Smooth muscle cell (in vitro differentiated cells): ENCODE measurements around the gene MRRF. TPM values are rescaled to one million over a fixed set of nuclear protein-coding genes. Genes with fewer than 3 reads are reported as not detected.
"Not testable (repeated sequence)": the region's sequence is repeated elsewhere in the genome, so short reads cannot be mapped to it uniquely, and the experiment has no call there.

Experiments
- DNase-seq: peaks from one replicate; lab custom pipeline; 2025; ENCODE audit not compliant: unreplicated experiment; lab: John Stamatoyannopoulos, UW
- H2AFZ ChIP-seq: fragments of 200-600 bp; sonication (generic); 2 replicates; pipeline ENCODE4 v1.6.0; 2016; ENCODE audit warnings: antibody characterized with exemption, low read depth, mild to moderate bottlenecking
- H3F3A ChIP-seq: fragments of 200-600 bp; sonication (generic); 2 replicates; pipeline ENCODE4 v1.6.0; 2017; ENCODE audit warnings: antibody characterized with exemption, low read depth
- H3K27ac ChIP-seq: fragments of 200-600 bp; sonication (generic); 2 replicates; pipeline ENCODE4 v1.5.1; 2016; ENCODE audit warnings: low read depth, mild to moderate bottlenecking
- H3K27me3 ChIP-seq: fragments of 200-600 bp; sonication (generic); 2 replicates; pipeline ENCODE4 v1.6.1; 2016; ENCODE audit warnings: low read depth, mild to moderate bottlenecking
- H3K36me3 ChIP-seq: fragments of 200-600 bp; sonication (generic); 2 replicates; pipeline ENCODE4 v1.5.1; 2016; ENCODE audit warnings: low read depth
- H3K4me1 ChIP-seq: fragments of 200-600 bp; sonication (generic); 2 replicates; pipeline ENCODE4 v1.5.1; 2016; ENCODE audit warnings: low read depth
- H3K4me2 ChIP-seq: fragments of 200-600 bp; sonication (generic); 2 replicates; pipeline ENCODE4 v1.6.0; 2016; ENCODE audit warnings: mild to moderate bottlenecking
- H3K4me3 ChIP-seq: fragments of 200-600 bp; sonication (generic); 2 replicates; pipeline ENCODE4 v1.5.1; 2016; ENCODE audit warnings: mild to moderate bottlenecking
- H3K79me2 ChIP-seq: fragments of 200-600 bp; sonication (generic); 2 replicates; pipeline ENCODE4 v1.6.0; 2016; ENCODE audit warnings: low read depth, mild to moderate bottlenecking
- H3K9ac ChIP-seq: fragments of 200-600 bp; sonication (generic); 2 replicates; pipeline ENCODE4 v1.6.0; 2016; ENCODE audit warnings: low read depth
- H3K9me3 ChIP-seq: fragments of 200-600 bp; sonication (generic); replicated peaks from 2 replicates; pipeline ENCODE4 v1.5.1; 2016; ENCODE audit warnings: low read depth
- H4K20me1 ChIP-seq: fragments of 200-600 bp; sonication (generic); 2 replicates; pipeline ENCODE4 v1.6.0; 2016; ENCODE audit warnings: low read depth
- CTCF ChIP-seq: fragments of 200-600 bp; sonication (generic); IDR thresholded peaks from 2 replicates; pipeline ENCODE4 v1.5.1; 2017; ENCODE audit warnings: borderline replicate concordance, mild to moderate bottlenecking, antibody characterized with exemption; ENCODE audit not compliant: insufficient read depth, poor library complexity, severe bottlenecking
- WGBS: methylation state at CpG from one replicate; pipeline ENCODE4 v1.1.7; 2016; ENCODE audit warnings: low lambda C conversion rate; 5-methylcytosine and 5-hydroxymethylcytosine counted together
- polyA plus RNA-seq: library from polyadenylated mRNA; unstranded; fragments of >200 nt; fragmentation: Nextera tagmentation; extraction: Ambion mirVana; gene quantifications from 2 replicates; pipeline ENCODE4 v1.2.1, GENCODE V29; 2016
- total RNA-seq: library from RNA; depleted of rRNA; stranded (reverse); fragments of >200 nt; gene quantifications from 2 replicates; pipeline ENCODE4 v1.2.3, GENCODE V29; 2014

MRRF gene
- total and polyA plus RNA-seq, 2 experiments from 2014 or later, result 8.4 to 28.1 TPM

GRCh38 chr9:122318284-122318683 lies 53.6 kb downstream of the MRRF start:
- 98% methylated on average over 3 of the region's 3 CpGs for WGBS
- H3F3A ChIP-seq, result no peaks in the 10 kb centered on the region

GRCh38 chr9:122320413-122320881 lies 55.8 kb downstream of the MRRF start:
- WGBS, result 92% methylated on average over 1 of the region's 1 CpG
- Histone ChIP-seq H3K27me3 (no peaks in the 10 kb centered on the region), H3K4me2 (no peak overlapping the region), H4K20me1 (no peaks in the 10 kb centered on the region), H3K9ac (no peak overlapping the region), H3K79me2 (no peaks in the 10 kb centered on the region), H3K4me1 (no peaks in the 10 kb centered on the region), H3K27ac (no peak overlapping the region), H3K36me3 (peaks cover 8% of the 10 kb centered on the region), H3F3A (no peaks in the 10 kb centered on the region), H3K9me3 (no peaks in the 10 kb centered on the region), H2AFZ (no peak overlapping the region), H3K4me3 (no peak overlapping the region)
- no peak for TF ChIP-seq CTCF
- DNase-seq, result no peak

More at GRCh38 chr9:122318284-122318683, 53.6 kb downstream of the MRRF start:
- Histone ChIP-seq H3K4me1 (no peaks in the 10 kb centered on the region), H4K20me1 (no peaks in the 10 kb centered on the region), H3K4me3 (no peak overlapping the region), H3K27ac (no peak overlapping the region), H3K9ac (no peak overlapping the region), H3K36me3 (peaks cover 16% of the 10 kb centered on the region), H3K27me3 (no peaks in the 10 kb centered on the region), H3K79me2 (no peaks in the 10 kb centered on the region), H3K4me2 (no peak overlapping the region), H2AFZ (no peak overlapping the region), H3K9me3 (no peaks in the 10 kb centered on the region)
- DNase-seq, result no peak
- no peak for TF ChIP-seq CTCF

- H3K27ac ChIP-seq, result no peak overlapping the region
- H3K79me2 ChIP-seq, result no peaks in the 10 kb centered on the region
- H3K36me3 ChIP-seq, result peaks cover 13% of the 10 kb centered on the region
- no peak overlapping the region for H3K9ac ChIP-seq
- H2AFZ ChIP-seq, result no peak overlapping the region
- no peak overlapping the region for H3K4me3 ChIP-seq
- DNase-seq, result no peak
- no peaks in the 10 kb centered on the region for H3F3A ChIP-seq
- 96% methylated on average over 2 of the region's 2 CpGs for WGBS
- no peak overlapping the region for H3K4me2 ChIP-seq
- no peaks in the 10 kb centered on the region for H3K4me1 ChIP-seq
- no peaks in the 10 kb centered on the region for H3K27me3 ChIP-seq
- no peaks in the 10 kb centered on the region for H4K20me1 ChIP-seq
- H3K9me3 ChIP-seq, result no peaks in the 10 kb centered on the region
- TF ChIP-seq CTCF, result no peak
Observed at GRCh38 chr9:122322553-122322952, 57.9 kb downstream of the MRRF start.

- H4K20me1 ChIP-seq, H3K4me3 ChIP-seq, H3F3A ChIP-seq, H2AFZ ChIP-seq, H3K9me3 ChIP-seq, DNase-seq, H3K79me2 ChIP-seq, H3K4me1 ChIP-seq, H3K9ac ChIP-seq, H3K4me2 ChIP-seq, H3K27me3 ChIP-seq: not testable (repeated sequence)
- WGBS, result 35% methylated on average over 1 of the region's 1 CpG
- H3K36me3 ChIP-seq, result peaks cover 13% of the 10 kb centered on the region
- H3K27ac ChIP-seq, result peak overlapping the region; percentile 35
Observed at GRCh38 chr9:122324665-122325064, 60.0 kb downstream of the MRRF start.
